SK-N-SH (cell line): ENCODE results near the gene PGLYRP4.

Source experiments
- CHD2 ChIP-seq: fragments of 150-350 bp; IDR thresholded peaks from 2 replicates; pipeline ENCODE4 v1.6.1; 2018; ENCODE audit warnings: low read length; ENCODE audit not compliant: partially characterized antibody
- CTCF ChIP-seq: fragments of 200-600 bp; sonication (generic); IDR thresholded peaks from 2 replicates; pipeline ENCODE4 v1.6.1; 2017; ENCODE audit warnings: antibody characterized with exemption, mild to moderate bottlenecking, moderate library complexity
- FOXM1 ChIP-seq: IDR thresholded peaks from 2 replicates; pipeline ENCODE4 v1.4.0; 2012; ENCODE audit warnings: low read depth, mild to moderate bottlenecking
- NFIC ChIP-seq: IDR thresholded peaks from 2 replicates; pipeline ENCODE4 v1.4.0; 2012; ENCODE audit warnings: borderline replicate concordance
- TEAD4 ChIP-seq: IDR thresholded peaks from 2 replicates; pipeline ENCODE4 v1.4.0; 2012; ENCODE audit warnings: mild to moderate bottlenecking, borderline replicate concordance; ENCODE audit not compliant: insufficient read depth

DNA sequence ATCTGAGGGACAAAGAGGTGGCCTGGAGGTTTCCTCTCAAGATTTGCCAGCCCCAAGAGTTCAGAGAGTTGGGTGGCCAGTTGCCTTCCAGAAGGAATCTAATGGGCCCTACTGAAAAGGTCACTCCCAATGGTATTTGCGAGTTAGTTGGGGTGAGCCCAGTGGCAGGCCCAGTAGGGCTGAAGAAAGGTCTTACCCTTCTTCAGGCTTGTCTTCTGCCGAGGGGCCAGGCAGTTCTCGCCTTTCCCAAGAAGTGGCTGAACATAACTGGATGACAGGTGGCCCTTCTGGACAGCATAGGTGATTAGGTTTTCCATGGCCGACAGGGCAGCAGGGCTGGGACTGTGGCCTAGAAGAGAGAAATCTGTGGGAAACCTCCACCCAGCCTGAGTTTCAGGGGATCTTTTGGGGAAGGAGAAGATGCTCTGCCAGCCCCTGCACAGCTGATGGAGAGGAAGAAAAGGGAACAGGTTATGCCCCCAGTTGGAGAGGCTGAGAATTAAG lies 7.2 kb downstream of the PGLYRP4 start:
- TF ChIP-seq TEAD4: no peak
- no peak for TF ChIP-seq NFIC
- TF ChIP-seq CTCF: no peak
- no peak for TF ChIP-seq FOXM1
- TF ChIP-seq CHD2: no peak
